ENCODE results near the gene OTUB2.

Gene OTUB2

GRCh38 chr14:94038510-94038909 is 12.4 kb downstream of the OTUB2 start:
- Histone ChIP-seq H3K4me1 (ENCODE audit: insufficient read depth, low read length) (no peaks in the 10 kb centered on the region), H3K27ac (ENCODE audit: low read length) (no peak overlapping the region), H3K4me3 (ENCODE audit: low read depth in 1 of 2, low read length in 2 of 2) (no peak overlapping the region), H3K27me3 (ENCODE audit: insufficient read depth, low read length, poor library complexity) (peaks cover 3% of the 10 kb centered on the region), H3K9ac (ENCODE audit: low read depth, low read length) (no peak overlapping the region), H3K79me2 (ENCODE audit: insufficient read depth, low read length) (no peaks in the 10 kb centered on the region), H2AFZ (ENCODE audit: low read depth, low read length) (no peak overlapping the region), H4K20me1 (ENCODE audit: insufficient read depth, low read length) (peaks cover 7% of the 10 kb centered on the region), H3K9me3 (ENCODE audit: insufficient read depth, low read length, severe bottlenecking) (no peaks in the 10 kb centered on the region), H3K4me2 (ENCODE audit: insufficient read depth, low read length) (no peak overlapping the region), H3K36me3 (ENCODE audit: insufficient read depth, low read length) (no peaks in the 10 kb centered on the region)
- ATAC-seq (ENCODE audit: insufficient read depth, low read depth) (no peak), DNase-seq (no peak)
- TF ChIP-seq CTCF (IDR thresholded peaks at IDR 0.05; ENCODE audit: borderline replicate concordance, extremely low read depth, low read length, poor library complexity, severe bottlenecking) (no peak), EZH2 (IDR thresholded peaks at IDR 0.05; ENCODE audit: borderline replicate concordance, low read depth, low read length, severe bottlenecking) (no peak)

- no peak for DNase-seq
- no peak for TF ChIP-seq EZH2 (IDR thresholded peaks at IDR 0.05; ENCODE audit: borderline replicate concordance, low read depth, low read length, severe bottlenecking)
- no peaks in the 10 kb centered on the region for H3K36me3 ChIP-seq (ENCODE audit: insufficient read depth, low read length)
- H3K79me2 ChIP-seq (ENCODE audit: insufficient read depth, low read length) = no peaks in the 10 kb centered on the region
- no peaks in the 10 kb centered on the region for H3K9me3 ChIP-seq (ENCODE audit: insufficient read depth, low read length, severe bottlenecking)
- H3K4me3 ChIP-seq (ENCODE audit: low read depth in 1 of 2, low read length in 2 of 2) = no peak overlapping the region
- H4K20me1 ChIP-seq (ENCODE audit: insufficient read depth, low read length) = peaks cover 7% of the 10 kb centered on the region
- no peak for ATAC-seq (ENCODE audit: insufficient read depth, low read depth)
- no peaks in the 10 kb centered on the region for H3K4me1 ChIP-seq (ENCODE audit: insufficient read depth, low read length)
- H2AFZ ChIP-seq (ENCODE audit: low read depth, low read length) = no peak overlapping the region
- no peak overlapping the region for H3K4me2 ChIP-seq (ENCODE audit: insufficient read depth, low read length)
- no peak overlapping the region for H3K27ac ChIP-seq (ENCODE audit: low read length)
- no peak overlapping the region for H3K9ac ChIP-seq (ENCODE audit: low read depth, low read length)
- H3K27me3 ChIP-seq (ENCODE audit: insufficient read depth, low read length, poor library complexity) = peaks cover 3% of the 10 kb centered on the region
These were observed 12.9 kb downstream of the OTUB2 start for GRCh38 chr14:94038921-94039629.

- Histone ChIP-seq H4K20me1 (ENCODE audit: insufficient read depth, low read length) (peaks cover 7% of the 10 kb centered on the region), H3K9ac (ENCODE audit: low read depth, low read length) (no peak overlapping the region), H3K79me2 (ENCODE audit: insufficient read depth, low read length) (no peaks in the 10 kb centered on the region), H3K4me1 (ENCODE audit: insufficient read depth, low read length) (no peaks in the 10 kb centered on the region), H3K9me3 (ENCODE audit: insufficient read depth, low read length, severe bottlenecking) (no peaks in the 10 kb centered on the region), H3K4me2 (ENCODE audit: insufficient read depth, low read length) (no peak overlapping the region), H3K4me3 (ENCODE audit: low read depth in 1 of 2, low read length in 2 of 2) (no peak overlapping the region), H3K27ac (ENCODE audit: low read length) (no peak overlapping the region), H3K27me3 (ENCODE audit: insufficient read depth, low read length, poor library complexity) (peaks cover 3% of the 10 kb centered on the region), H3K36me3 (ENCODE audit: insufficient read depth, low read length) (0 out of 2 replicates have a peak, but pooled peaks cover 10% of the 10 kb centered on the region), H2AFZ (ENCODE audit: low read depth, low read length) (no peak overlapping the region)
- ATAC-seq (ENCODE audit: insufficient read depth, low read depth) (no peak), DNase-seq (no peak)
- no peak for TF ChIP-seq EZH2 (IDR thresholded peaks at IDR 0.05; ENCODE audit: borderline replicate concordance, low read depth, low read length, severe bottlenecking)
These were observed 14.1 kb downstream of the OTUB2 start for GRCh38 chr14:94040247-94040646.

GRCh38 chr14:94040796-94041195 is 14.7 kb downstream of the OTUB2 start:
- peaks cover 15% of the 10 kb centered on the region; the same call in 1 of the 2 replicates for H3K36me3 ChIP-seq (ENCODE audit: insufficient read depth, low read length)
- no peak overlapping the region for H2AFZ ChIP-seq (ENCODE audit: low read depth, low read length)
- H3K4me2 ChIP-seq (ENCODE audit: insufficient read depth, low read length) = no peak overlapping the region
- TF ChIP-seq EZH2 (IDR thresholded peaks at IDR 0.05; ENCODE audit: borderline replicate concordance, low read depth, low read length, severe bottlenecking) (no peak), CTCF (IDR thresholded peaks at IDR 0.05; ENCODE audit: borderline replicate concordance, extremely low read depth, low read length, poor library complexity, severe bottlenecking) (no peak)
- H3K27ac ChIP-seq (ENCODE audit: low read length) = no peak overlapping the region
- H3K4me1 ChIP-seq (ENCODE audit: insufficient read depth, low read length) = no peaks in the 10 kb centered on the region
- H3K9ac ChIP-seq (ENCODE audit: low read depth, low read length) = no peak overlapping the region
- no peak for DNase-seq
- no peaks in the 10 kb centered on the region for H3K9me3 ChIP-seq (ENCODE audit: insufficient read depth, low read length, severe bottlenecking)
- no peak overlapping the region for H3K4me3 ChIP-seq (ENCODE audit: low read depth in 1 of 2, low read length in 2 of 2)
- H3K79me2 ChIP-seq (ENCODE audit: insufficient read depth, low read length) = no peaks in the 10 kb centered on the region
- no peak for ATAC-seq (ENCODE audit: insufficient read depth, low read depth)
- H3K27me3 ChIP-seq (ENCODE audit: insufficient read depth, low read length, poor library complexity) = peaks cover 3% of the 10 kb centered on the region
- peaks cover 7% of the 10 kb centered on the region for H4K20me1 ChIP-seq (ENCODE audit: insufficient read depth, low read length)

All from DND-41 (cell line).